Right kidney (tissue), 1 donor: ENCODE results near the gene MUC3A.

ENCODE experiments used
- DNase-seq: peaks from one replicate; pipeline ENCODE4 v3.0.0-alpha.2; 2016

Gene MUC3A

DNA sequence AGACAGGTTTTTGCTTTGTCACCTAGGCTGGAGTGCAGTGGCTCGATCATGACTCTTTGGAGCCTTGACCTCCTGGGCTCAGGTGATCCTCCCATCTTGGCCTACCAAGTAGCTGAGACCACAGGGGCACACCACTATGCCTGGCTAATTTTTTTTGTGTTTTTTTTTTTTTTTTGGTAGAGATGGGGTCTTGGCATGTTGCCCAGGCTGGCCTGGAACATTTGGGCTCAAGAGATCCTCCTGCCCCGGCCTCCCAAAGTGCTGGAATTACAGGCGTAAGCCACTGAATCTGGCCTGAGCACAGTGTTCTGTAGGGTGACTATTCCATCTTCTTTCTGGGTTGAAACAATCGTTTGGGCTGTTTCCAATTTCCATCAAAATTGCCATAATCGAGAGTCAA, 1.5 kb upstream of the MUC3A start:
- DNase-seq: no peak

DNA sequence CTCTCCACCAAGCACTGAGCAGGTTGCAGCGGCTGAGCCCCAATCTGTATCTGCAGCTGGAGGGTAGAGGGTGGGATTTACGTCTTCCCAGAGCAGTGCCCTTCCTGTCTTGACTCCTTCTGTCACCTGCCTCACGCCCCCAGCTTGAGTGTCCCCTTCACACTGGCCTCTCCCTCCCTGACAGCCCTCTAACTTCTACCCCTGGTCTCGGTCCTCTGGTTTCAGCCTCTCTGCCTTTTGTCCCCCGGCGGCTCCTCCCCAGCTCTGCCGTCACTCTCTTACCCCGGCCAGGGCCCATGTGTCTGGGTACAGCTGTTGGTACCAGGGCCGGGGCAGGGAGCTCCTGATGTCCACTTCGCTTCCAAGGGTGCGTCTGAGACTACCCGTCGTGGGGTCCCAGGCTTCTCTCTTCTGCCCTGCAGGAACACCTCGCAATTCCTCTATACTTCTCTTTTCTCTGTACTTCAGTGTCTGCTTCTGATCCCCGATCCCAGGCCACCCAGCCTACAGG, 654 bp downstream of the MUC3A start:
- no peak for DNase-seq

DNA sequence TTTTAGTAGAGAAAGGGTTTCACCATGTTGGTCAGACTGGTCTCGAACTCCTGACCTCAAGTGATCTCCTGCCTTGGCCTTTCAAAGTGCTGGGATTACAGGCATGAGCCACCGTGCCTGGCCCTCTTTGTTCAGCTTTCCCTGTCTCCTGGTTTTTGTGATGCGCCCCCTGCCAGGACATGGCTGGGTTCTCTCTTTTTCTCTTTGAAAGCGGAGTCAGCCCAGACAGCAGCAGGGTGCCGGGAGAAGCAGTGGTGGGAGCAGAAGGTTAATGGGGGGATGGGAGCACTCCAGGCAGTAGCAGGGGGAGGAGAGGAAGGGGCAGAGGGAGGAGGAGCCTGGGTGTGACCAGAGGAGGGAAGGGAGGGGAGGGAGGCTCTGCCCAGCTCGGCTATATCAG, 1.8 kb downstream of the MUC3A start:
- no peak for DNase-seq

DNA sequence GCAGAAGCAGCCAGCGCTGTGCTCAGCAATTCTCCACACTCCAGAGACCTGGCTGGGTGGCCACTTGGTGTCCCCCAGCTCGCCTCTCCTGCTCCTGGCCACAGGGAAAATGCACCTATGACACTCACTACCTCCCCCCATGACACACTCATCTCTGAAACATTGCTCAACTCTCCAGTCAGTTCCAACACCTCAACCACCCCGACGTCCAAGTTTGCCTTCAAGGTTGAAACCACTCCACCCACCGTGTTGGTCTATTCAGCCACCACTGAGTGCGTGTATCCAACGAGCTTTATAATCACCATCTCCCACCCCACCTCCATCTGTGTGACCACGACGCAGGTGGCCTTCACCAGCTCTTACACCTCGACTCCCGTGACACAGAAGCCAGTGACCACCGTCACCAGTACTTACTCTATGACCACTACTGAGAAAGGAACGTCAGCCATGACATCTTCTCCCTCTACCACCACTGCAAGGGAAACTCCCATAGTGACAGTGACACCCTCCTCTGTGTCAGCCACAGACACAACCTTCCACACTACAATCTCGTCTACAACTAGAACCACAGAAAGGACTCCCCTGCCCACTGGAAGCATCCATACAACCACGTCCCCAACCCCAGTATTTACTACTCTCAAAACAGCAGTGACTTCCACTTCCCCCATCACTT, 2.7 kb downstream of the MUC3A start:
- DNase-seq: no peak

DNA sequence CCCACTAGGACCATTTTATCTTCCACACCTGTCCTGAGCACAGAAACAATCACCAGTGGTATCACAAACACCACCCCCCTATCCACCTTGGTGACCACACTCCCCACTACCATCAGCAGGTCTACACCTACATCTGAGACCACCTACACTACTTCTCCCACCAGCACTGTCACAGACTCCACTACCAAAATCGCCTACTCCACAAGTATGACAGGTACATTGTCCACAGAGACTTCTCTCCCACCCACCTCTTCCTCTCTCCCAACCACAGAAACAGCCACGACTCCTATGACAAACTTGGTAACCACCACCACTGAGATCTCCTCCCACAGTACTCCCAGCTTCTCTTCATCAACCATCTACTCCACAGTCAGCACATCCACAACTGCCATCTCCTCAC, 3.3 kb downstream of the MUC3A start:
- no peak for DNase-seq

DNA sequence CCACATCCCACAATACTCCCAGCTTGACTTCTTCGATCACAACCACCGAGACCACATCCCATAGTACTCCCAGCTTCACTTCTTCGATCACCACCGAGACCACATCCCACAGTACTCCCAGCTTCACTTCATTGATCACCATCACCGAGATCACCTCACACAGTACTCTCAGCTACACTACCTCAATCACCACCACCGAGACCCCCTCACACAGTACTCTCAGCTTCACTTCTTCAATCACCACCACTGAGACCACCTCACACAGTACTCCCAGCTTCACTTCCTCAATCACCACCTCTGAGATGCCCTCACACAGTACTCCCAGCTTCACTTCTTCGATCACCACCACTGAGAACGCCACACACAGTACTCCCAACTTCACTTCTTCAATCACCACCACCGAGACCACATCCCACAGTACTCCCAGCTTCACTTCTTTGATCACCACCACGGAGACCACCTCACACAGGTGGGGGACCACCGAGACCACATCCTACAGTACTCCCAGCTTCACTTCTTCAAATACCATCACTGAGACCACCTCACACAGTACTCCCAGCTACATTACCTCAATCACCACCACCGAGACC, 8.6 kb downstream of the MUC3A start:
- DNase-seq: no peak

DNA sequence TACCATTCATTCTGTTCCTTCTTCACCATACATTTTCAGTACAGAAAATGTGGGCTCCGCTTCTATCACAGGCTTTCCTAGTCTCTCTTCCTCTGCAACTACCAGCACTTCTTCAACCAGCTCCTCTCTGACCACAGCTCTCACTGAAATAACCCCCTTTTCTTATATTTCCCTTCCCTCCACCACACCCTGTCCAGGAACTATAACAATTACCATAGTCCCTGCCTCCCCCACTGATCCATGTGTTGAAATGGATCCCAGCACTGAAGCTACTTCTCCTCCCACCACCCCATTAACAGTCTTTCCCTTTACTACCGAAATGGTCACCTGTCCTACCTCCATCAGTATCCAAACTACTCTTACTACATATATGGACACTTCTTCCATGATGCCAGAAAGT, 10.6 kb downstream of the MUC3A start:
- no peak for DNase-seq

DNA sequence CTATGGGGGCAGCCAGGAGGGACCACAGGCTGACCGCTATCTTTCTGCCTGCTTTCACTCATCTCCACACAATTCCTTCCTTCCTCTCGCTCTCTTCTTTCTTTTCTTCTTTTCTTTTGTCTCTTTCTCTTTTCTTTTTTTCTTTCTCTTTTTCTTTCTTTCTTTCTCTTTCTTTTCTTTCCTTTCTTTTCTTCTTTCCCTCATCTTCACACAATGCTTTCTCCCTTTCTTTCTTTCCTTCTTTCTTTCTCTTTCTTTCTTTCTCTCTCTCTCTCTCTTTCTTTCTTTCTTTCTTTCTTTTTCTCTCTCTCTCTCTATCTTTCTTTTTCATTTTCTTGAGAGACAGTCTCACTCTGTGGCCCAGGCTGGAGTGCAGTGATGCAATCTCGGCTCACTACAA, 13.2 kb downstream of the MUC3A start:
- no peak for DNase-seq

DNA sequence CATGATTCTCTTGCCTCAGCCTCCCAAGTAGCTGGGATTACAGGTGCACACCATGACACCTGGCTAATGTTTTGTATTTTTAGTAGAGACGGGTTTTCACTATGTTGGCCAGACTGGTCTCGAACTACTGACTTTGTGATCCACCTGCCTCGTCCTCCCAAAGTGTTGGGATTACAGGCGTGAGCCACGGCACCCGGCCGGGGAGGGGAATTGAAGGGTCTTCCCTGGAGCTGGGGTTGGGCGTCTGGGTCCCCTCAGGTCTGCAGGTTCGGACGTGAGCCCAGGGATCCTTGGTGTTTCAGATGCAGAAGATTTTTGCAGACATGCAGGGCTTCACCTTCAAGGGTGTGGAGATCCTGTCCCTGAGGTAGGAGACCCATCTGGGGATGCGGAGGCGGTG, 14.1 kb downstream of the MUC3A start:
- no peak for DNase-seq

DNA sequence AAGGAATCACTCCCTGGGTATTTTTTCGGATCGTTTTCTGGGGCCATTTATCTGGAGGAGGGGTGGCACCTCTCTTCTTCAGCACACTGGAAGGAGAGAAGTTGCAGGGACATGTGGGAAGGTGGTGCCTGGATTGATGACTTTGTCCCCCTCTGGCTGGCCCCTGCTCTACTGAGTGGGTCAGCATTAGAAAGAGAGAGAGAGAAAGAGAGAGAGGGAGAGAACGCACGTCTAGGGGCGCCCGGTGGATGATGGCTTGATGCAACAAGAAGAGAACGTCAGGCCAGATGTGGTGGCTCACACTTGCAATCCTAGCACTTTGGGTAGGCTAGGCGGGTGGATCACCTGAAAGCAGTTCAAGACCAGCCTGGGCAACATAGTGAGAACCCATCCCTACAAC, 14.5 kb downstream of the MUC3A start:
- DNase-seq: no peak

DNA sequence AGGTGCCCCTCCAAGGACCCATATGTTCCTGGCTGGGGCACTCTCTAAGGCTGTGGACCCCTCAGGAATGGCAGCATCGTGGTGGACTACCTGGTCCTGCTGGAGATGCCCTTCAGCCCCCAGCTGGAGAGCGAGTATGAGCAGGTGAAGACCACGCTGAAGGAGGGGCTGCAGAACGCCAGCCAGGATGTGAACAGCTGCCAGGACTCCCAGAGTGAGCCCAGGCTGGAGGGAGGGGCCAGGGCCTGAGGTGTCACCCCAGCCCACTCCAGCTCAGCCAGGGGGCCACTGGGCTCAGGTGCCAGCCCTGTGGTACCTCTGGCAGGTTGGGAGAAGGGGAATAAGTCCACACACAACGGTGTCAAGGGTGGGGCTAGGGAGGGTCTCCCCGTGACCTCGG, 15.3 kb downstream of the MUC3A start:
- DNase-seq: no peak

DNA sequence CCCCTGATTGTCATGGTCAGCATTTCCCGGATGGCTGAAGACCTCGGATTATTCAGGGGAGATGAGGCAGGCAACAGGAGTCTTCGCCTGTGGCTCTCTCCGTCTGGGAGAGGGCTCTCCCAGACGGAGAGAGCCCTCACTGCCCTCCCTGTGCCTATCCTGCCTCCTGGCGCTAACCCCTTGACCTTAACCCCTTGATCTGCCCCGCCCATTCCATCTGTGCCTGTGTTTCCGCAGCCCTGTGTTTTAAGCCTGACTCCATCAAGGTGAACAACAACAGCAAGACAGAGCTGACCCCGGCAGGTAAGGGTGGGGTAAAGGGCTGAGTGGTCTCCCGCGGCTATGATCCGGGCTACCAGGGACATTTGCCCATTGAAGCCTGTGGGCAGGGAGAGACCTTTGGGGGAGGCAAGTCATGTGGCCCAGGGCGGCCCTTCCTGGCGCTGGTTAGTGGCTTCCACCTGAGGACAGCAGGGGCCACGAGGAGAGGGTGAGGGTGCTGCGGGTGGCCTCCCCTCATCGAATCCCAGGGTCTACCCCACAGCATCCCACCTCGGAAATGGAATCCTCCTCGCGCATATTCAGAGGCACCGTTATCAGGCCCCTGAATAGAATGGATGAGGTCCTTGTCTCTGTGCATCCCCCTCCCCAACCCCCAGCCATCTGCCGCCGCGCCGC, 15.8 kb downstream of the MUC3A start:
- DNase-seq: no peak

DNA sequence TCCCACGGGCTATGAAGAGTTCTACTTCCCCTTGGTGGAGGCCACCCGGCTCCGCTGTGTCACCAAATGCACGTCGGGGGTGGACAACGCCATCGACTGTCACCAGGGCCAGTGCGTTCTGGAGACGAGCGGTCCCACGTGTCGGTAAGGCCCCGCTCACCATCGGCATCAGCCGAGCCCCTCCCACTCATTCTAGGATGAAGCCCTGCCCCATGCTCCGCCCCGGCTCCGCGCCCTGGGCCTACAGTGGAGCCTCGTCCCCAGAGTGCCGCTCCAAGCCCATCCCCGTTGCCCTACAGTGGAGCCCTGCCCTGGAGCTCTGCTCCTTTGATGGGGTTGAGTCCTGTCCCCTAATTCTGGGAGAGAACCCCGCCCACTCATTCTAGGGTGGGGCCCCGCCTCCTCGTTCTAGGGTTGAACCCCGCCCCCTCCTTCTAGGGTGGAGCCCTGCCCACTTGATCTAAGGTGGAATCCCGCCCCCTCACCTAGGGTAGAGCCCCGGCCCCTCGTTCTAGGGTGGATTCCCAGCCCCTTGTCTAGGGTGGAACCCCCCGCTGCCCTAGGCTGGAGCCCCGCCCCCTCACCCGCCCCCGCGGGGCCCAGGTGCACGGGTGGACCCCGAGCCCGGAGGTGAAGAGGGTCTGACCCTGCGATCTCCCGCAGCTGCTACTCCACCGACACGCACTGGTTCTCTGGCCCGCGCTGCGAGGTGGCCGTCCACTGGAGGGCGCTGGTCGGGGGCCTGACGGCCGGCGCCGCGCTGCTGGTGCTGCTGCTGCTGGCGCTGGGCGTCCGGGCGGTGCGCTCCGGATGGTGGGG, 16.6 kb downstream of the MUC3A start:
- DNase-seq: peak; percentile 55

DNA sequence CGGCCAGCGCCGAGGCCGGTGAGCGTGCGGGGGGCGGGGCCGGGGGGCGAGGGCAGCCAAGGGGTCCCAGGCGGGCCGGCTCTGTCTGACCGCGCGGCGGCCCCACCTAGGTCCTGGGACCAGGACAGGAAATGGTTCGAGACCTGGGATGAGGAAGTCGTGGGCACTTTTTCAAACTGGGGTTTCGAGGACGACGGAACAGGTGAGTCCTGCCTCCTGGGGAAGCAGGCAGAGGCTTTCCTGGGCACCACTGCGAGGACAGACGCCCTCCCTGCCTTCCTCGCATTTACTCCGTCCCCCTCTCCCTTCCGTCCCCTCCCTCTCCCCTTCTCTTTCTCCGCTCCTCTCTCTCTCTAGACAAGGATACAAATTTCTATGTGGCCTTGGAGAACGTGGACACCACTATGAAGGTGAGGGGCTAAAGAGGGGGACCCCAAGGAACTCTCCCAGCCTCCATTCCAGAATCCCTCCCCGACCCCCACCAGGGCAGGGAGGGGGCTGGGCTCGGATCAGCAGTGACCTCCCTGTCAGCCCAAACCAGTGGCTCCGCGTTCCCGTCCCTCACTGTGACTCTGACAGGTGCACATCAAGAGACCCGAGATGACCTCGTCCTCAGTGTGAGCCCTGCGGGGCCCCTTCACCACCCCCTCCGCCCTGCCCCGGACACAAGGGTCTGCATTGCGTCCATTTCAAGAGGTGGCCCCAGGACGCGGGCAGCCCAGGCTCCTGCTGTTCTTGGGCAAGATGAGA, 17.4 kb downstream of the MUC3A start:
- DNase-seq: peak; percentile 41

DNA sequence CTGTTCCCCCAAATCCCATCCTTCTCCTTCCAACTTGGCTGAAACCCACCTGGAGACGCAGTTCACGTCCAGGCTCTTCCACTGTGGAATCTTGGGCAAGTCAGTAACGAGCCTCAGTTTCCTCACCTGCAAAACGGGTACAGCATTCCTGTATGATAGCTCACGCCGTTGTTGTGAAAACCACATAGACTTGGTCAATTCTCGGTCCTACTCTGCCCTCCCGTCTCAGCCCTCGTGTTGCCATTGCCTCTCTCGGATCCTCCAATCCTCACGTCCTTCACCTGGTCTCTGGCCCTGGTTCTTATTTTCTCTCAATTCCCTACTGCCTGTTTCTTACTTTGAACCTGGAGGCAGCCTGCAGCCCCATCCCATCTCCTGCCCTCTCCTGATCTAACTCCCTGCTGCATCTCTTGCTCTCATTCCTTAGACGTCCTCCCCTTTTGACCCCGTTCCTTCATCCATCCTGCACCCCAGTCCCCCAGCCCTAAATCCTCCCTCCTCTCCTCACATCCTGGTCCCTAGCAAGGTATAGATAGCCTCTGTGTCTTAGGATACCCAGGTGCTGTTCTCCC, 18.0 kb downstream of the MUC3A start:
- DNase-seq: no peak

DNA sequence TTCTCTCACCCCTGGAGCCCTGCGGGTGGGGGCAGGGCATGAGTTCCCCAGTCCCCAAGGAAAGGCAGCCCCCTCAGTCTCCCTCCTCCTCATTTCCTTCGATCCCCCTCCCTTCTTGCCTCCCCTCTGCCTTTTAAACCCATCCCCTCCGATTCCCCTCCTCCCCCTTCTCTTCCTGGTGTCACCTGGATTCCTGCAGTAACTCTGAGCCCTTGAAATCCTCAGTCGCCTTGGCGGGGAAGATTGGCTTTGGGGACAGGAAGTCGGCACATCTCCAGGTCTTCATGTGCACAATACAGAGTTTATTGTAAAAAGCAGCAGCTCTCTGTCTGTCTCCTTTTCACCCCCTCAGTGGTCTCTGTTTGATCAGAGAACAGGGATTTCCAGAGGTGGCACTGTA, 18.7 kb downstream of the MUC3A start:
- DNase-seq: no peak

DNA sequence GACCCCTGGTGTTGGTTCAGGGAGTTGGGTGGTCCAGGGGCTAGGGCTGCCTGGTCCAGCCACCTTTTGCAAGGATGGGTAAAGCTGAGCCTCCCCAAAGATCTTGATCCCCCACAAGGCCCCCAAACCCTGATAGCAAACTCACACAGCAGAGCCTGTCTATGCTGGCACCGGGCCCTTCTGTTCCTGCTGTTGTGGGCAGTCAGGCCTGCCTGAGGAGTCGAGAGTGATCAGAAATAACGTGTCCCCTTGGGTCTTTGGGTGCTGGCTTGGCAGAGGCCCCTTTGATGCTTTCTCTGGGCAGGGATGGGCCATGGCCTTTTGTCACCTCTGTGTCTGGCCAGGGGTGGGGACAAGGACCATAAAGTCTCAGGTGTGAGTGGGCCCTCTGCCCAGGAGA, 19.3 kb downstream of the MUC3A start:
- no peak for DNase-seq

DNA sequence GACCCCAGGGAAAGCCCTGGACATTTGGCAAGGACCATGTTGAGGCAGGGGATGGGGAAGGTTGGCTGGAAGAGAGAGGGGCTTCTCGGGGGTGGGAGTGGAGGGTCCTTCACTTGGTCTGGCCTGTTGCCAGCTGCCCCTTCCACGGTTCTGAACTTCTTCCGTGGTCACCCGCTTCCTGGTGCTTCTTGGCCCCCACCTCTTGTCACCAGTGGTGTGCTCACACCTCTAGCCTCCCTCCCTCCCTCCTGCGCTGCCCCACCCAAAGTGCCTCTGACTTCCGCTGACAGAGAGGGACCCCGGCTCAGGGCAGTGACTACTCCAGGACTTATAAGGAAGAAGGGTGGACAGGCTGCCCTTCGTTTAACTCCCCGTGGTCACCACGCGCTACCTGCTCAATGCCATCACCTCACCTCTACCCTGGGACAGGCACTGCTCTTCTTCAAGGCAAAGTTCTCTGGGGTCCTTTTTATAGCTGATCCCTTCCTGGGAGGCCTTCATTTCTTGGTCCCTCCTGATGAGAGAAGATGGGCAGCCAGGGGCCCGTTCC, 19.8 kb downstream of the MUC3A start, which contains the start of gene MUC12:
Gene MUC12 (plus strand): TSS at position 500 of the 550 bp plus-strand sequence. CDS start 58 bp downstream, outside the sequence.
- DNase-seq: no peak

DNA sequence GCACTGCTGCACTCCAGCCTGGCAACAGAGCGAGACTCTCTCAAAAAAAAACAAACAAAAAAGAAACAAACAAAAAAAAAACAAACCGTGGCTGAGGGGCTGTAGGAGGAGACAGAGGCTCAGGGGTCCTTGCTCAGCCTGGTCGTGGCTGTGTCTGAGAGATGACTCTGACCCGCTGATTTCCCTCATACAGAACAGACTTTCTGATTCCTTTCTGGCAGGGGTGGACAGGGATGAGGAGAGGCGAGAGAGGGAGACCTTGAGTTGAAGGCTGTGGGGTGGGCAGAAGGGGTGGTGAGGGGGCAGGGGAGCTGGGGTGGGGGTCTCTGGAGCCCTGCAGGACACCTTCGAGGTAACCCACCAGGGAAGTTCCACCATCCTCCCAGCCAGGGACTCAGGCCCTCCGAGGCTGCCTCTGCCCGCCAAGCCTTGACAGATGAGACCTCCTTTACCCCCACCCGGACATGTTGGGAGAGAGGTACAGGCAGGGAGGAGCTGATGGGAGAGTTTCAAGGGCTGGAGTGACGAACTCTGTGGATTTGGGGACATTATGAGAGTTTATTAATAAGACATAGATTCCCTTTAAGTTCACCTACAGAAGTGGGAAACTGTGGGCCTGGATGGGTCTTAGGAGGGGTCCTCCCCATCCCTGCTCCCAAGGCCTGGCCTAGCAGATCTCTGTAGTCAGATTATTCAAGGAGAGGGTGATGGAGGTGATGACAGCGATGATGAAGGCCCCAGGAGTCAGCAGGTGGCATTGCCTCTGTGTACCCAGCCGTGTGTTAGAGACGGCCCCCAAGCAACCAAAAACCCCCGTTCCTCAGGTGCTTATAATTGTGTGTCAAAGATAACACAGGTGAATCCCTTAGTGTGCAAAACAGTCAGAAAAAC, 22.0 kb downstream of the MUC3A start:
- DNase-seq: no peak

DNA sequence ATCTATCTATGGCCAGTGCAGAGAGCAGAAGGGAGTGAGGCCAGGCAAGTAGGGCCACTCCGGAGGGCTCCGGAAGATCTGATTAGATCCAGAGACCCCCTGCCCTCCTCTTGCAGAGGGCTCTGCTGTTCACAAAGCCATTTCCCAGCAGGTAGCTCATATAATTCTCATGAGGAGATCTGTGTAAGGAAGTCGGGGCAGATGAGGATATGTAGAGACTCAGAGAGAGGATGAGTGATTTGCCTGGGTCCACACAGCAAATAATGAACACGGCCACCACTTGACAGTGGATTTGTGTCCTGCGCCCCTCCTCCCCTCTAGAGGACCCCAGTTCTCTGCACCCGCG, 22.6 kb downstream of the MUC3A start:
- DNase-seq: no peak
